ENCODE data around the gene CYP27A1.

Gene CYP27A1

GRCh38 chr2:218859988-218860831 lies 78.3 kb downstream of the CYP27A1 start:
- ATAC-seq: peak; percentile 3; the same call in 1 of the 3 replicates
- TF ChIP-seq POU6F1 (CRISPR knock-in tag; IDR thresholded peaks at IDR 0.05; ENCODE audit: borderline replicate concordance, low read depth) (no peak), ZNF565 (CRISPR knock-in tag; conservative IDR thresholded peaks at IDR 0.05; ENCODE audit: low read depth) (no peak), ZFP30 (CRISPR knock-in tag; IDR thresholded peaks at IDR 0.05) (no peak), CREB5 (CRISPR knock-in tag; IDR thresholded peaks at IDR 0.05; ENCODE audit: low read depth) (no peak), ZC3H10 (CRISPR knock-in tag; IDR thresholded peaks at IDR 0.05) (no peak), ESRRG (CRISPR knock-in tag; IDR thresholded peaks at IDR 0.05) (no peak), TCF4 (CRISPR knock-in tag; IDR thresholded peaks at IDR 0.05; ENCODE audit: borderline replicate concordance) (no peak), ISL1 (CRISPR knock-in tag; IDR thresholded peaks at IDR 0.05) (no peak), PPARA (CRISPR knock-in tag; IDR thresholded peaks at IDR 0.05; ENCODE audit: borderline replicate concordance) (no peak), ZFP3 (CRISPR knock-in tag; IDR thresholded peaks at IDR 0.05) (no peak), ZNF70 (CRISPR knock-in tag; IDR thresholded peaks at IDR 0.05) (no peak), RARB (CRISPR knock-in tag; IDR thresholded peaks at IDR 0.05) (no peak)

GRCh38 chr2:218860950-218861381 lies 79.0 kb downstream of the CYP27A1 start:
- TF ChIP-seq ZNF8 (CRISPR knock-in tag; IDR thresholded peaks at IDR 0.05) (no peak), ESRRG (CRISPR knock-in tag; IDR thresholded peaks at IDR 0.05) (no peak), PATZ1 (CRISPR knock-in tag; IDR thresholded peaks at IDR 0.05; ENCODE audit: borderline replicate concordance) (no peak), OSR1 (CRISPR knock-in tag; IDR thresholded peaks at IDR 0.05) (no peak), RARB (CRISPR knock-in tag; IDR thresholded peaks at IDR 0.05) (no peak), SNAI2 (CRISPR knock-in tag; IDR thresholded peaks at IDR 0.05) (no peak), CREB5 (CRISPR knock-in tag; IDR thresholded peaks at IDR 0.05; ENCODE audit: low read depth) (no peak), GLIS3 (CRISPR knock-in tag; IDR thresholded peaks at IDR 0.05) (no peak), ZFP3 (CRISPR knock-in tag; IDR thresholded peaks at IDR 0.05) (no peak), TOX (CRISPR knock-in tag; IDR thresholded peaks at IDR 0.05; ENCODE audit: borderline replicate concordance) (no peak), ZFP30 (CRISPR knock-in tag; IDR thresholded peaks at IDR 0.05) (no peak), ZNF70 (CRISPR knock-in tag; IDR thresholded peaks at IDR 0.05) (no peak), PPARA (CRISPR knock-in tag; IDR thresholded peaks at IDR 0.05; ENCODE audit: borderline replicate concordance) (no peak), BACH2 (CRISPR knock-in tag; IDR thresholded peaks at IDR 0.05; ENCODE audit: borderline replicate concordance) (no peak), CSDC2 (CRISPR knock-in tag; IDR thresholded peaks at IDR 0.05) (no peak), POU6F1 (CRISPR knock-in tag; IDR thresholded peaks at IDR 0.05; ENCODE audit: borderline replicate concordance, low read depth) (no peak)
- TF ChIP-seq, protein P1, sequence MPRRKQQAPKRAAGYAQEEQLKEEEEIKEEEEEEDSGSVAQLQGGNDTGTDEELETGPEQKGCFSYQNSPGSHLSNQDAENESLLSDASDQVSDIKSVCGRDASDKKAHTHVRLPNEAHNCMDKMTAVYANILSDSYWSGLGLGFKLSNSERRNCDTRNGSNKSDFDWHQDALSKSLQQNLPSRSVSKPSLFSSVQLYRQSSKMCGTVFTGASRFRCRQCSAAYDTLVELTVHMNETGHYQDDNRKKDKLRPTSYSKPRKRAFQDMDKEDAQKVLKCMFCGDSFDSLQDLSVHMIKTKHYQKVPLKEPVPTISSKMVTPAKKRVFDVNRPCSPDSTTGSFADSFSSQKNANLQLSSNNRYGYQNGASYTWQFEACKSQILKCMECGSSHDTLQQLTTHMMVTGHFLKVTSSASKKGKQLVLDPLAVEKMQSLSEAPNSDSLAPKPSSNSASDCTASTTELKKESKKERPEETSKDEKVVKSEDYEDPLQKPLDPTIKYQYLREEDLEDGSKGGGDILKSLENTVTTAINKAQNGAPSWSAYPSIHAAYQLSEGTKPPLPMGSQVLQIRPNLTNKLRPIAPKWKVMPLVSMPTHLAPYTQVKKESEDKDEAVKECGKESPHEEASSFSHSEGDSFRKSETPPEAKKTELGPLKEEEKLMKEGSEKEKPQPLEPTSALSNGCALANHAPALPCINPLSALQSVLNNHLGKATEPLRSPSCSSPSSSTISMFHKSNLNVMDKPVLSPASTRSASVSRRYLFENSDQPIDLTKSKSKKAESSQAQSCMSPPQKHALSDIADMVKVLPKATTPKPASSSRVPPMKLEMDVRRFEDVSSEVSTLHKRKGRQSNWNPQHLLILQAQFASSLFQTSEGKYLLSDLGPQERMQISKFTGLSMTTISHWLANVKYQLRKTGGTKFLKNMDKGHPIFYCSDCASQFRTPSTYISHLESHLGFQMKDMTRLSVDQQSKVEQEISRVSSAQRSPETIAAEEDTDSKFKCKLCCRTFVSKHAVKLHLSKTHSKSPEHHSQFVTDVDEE (CRISPR knock-in tag; IDR thresholded peaks at IDR 0.05): no peak
- TF ChIP-seq, protein P2, sequence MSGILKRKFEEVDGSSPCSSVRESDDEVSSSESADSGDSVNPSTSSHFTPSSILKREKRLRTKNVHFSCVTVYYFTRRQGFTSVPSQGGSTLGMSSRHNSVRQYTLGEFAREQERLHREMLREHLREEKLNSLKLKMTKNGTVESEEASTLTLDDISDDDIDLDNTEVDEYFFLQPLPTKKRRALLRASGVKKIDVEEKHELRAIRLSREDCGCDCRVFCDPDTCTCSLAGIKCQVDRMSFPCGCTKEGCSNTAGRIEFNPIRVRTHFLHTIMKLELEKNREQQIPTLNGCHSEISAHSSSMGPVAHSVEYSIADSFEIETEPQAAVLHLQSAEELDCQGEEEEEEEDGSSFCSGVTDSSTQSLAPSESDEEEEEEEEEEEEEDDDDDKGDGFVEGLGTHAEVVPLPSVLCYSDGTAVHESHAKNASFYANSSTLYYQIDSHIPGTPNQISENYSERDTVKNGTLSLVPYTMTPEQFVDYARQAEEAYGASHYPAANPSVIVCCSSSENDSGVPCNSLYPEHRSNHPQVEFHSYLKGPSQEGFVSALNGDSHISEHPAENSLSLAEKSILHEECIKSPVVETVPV (CRISPR knock-in tag; IDR thresholded peaks at IDR 0.05): no peak
- ATAC-seq: peak; percentile 81

All from SK-N-SH treated with all-trans-retinoic acid at 6 μM for 48 hours (cell line).